Cardiac muscle cell (in vitro differentiated cells and primary cell): ENCODE data around the gene PRKCQ. TPM values are rescaled to one million over a fixed set of nuclear protein-coding genes. Genes with fewer than 3 reads are reported as not detected.

ENCODE experiments used
- DNase-seq, 2 donors: peaks; one replicate each; pipeline versions ENCODE4 v3.0.0 to v3.0.0-alpha.2; 2010 to 2017; ENCODE audit warnings: low read depth in 1 of 2, low spot score in 1 of 2
- H3K27ac ChIP-seq: fragments of 200-600 bp; sonication (generic); 2 replicates; pipeline ENCODE4 v1.5.1; 2016
- H3K27me3 ChIP-seq: fragments of 200-600 bp; sonication (generic); 2 replicates; pipeline ENCODE4 v1.6.0; 2016; ENCODE audit warnings: control low read depth
- H3K36me3 ChIP-seq: fragments of 200-600 bp; sonication (generic); 2 replicates; pipeline ENCODE4 v1.5.1; 2016; ENCODE audit warnings: control low read depth
- H3K4me1 ChIP-seq: fragments of 200-600 bp; sonication (generic); 2 replicates; pipeline ENCODE4 v1.8.1; 2017; ENCODE audit warnings: low read depth, mild to moderate bottlenecking, mixed run types
- H3K4me3 ChIP-seq: fragments of 200-600 bp; sonication (generic); 2 replicates; pipeline ENCODE4 v1.5.1; 2016; ENCODE audit warnings: mild to moderate bottlenecking
- H3K9me3 ChIP-seq: fragments of 200-600 bp; sonication (generic); 2 replicates; pipeline ENCODE4 v1.5.1; 2017; ENCODE audit warnings: low read depth, mild to moderate bottlenecking, control low read depth
- polyA plus RNA-seq: library from polyadenylated mRNA; unstranded; fragments of >200 nt; fragmentation: Nextera tagmentation; extraction: Ambion mirVana; gene quantifications from 2 replicates; pipeline ENCODE4 v1.2.1, GENCODE V29; 2016
- total RNA-seq: library from RNA; depleted of rRNA; stranded (reverse); fragments of >200 nt; gene quantifications from 2 replicates; pipeline ENCODE4 v1.2.3, GENCODE V29; 2016
- TF ChIP-seq, protein P1 (sequence below): IDR thresholded peaks from 2 replicates; pipeline ENCODE4 v1.5.1; 2012; ENCODE audit warnings: low read depth, mild to moderate bottlenecking, low read length

The PRKCQ gene
- total and polyA plus RNA-seq, 2 experiments from 2014 or later, result 3.7 to 4.1 TPM

- no peaks in the 10 kb centered on the region for H3K4me1 ChIP-seq
- H3K27me3 ChIP-seq, result no peaks in the 10 kb centered on the region
- no peak overlapping the region for H3K27ac ChIP-seq
- H3K36me3 ChIP-seq, result no peaks in the 10 kb centered on the region
- H3K4me3 ChIP-seq, result no peak overlapping the region
- H3K9me3 ChIP-seq, result no peaks in the 10 kb centered on the region
- DNase-seq, result no peak
- TF ChIP-seq, protein P1, sequence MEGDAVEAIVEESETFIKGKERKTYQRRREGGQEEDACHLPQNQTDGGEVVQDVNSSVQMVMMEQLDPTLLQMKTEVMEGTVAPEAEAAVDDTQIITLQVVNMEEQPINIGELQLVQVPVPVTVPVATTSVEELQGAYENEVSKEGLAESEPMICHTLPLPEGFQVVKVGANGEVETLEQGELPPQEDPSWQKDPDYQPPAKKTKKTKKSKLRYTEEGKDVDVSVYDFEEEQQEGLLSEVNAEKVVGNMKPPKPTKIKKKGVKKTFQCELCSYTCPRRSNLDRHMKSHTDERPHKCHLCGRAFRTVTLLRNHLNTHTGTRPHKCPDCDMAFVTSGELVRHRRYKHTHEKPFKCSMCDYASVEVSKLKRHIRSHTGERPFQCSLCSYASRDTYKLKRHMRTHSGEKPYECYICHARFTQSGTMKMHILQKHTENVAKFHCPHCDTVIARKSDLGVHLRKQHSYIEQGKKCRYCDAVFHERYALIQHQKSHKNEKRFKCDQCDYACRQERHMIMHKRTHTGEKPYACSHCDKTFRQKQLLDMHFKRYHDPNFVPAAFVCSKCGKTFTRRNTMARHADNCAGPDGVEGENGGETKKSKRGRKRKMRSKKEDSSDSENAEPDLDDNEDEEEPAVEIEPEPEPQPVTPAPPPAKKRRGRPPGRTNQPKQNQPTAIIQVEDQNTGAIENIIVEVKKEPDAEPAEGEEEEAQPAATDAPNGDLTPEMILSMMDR, result no peak
Measured at GRCh38 chr10:6595499-6595898, 15.4 kb upstream of the PRKCQ start.

GRCh38 chr10:6593241-6593671 lies 13.2 kb upstream of the PRKCQ start:
- no peak for DNase-seq
- no peaks in the 10 kb centered on the region for H3K36me3 ChIP-seq
- TF ChIP-seq, protein P1, result no peak
- no peaks in the 10 kb centered on the region for H3K9me3 ChIP-seq
- H3K4me3 ChIP-seq, result no peak overlapping the region
- H3K4me1 ChIP-seq, result peaks cover 6% of the 10 kb centered on the region
- H3K27ac ChIP-seq, result no peak overlapping the region
- H3K27me3 ChIP-seq, result no peaks in the 10 kb centered on the region

DNA sequence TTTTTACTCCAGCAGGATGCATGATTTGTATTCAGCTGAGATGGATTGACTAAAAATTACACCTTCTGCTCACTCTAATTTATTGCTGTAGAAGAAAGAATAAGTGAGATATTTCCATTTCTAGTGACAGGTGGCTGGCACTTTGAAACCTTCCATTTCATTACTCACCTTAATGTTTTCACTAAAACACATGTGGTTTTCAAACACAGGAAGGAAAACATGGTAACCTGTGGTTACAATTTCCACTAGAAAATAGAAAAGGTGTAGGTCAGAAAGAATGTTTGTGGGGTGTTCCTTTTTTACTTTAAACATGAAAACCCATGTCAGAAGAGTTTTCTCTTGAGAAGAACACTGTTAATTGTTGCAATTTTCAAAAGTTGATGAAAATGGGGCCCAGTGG lies 12.0 kb upstream of the PRKCQ start:
- Histone ChIP-seq H3K27me3 (no peaks in the 10 kb centered on the region), H3K36me3 (no peaks in the 10 kb centered on the region), H3K4me3 (no peak overlapping the region), H3K4me1 (peaks cover 6% of the 10 kb centered on the region), H3K27ac (no peak overlapping the region), H3K9me3 (no peaks in the 10 kb centered on the region)
- DNase-seq, result no peak
- TF ChIP-seq, protein P1, result no peak

- Histone ChIP-seq H3K27me3 (no peaks in the 10 kb centered on the region), H3K9me3 (no peaks in the 10 kb centered on the region), H3K27ac (no peak overlapping the region), H3K4me1 (peaks cover 6% of the 10 kb centered on the region), H3K4me3 (no peak overlapping the region), H3K36me3 (no peaks in the 10 kb centered on the region)
- TF ChIP-seq, protein P1, result no peak
- no peak for DNase-seq
Measured at GRCh38 chr10:6591668-6592067, 11.6 kb upstream of the PRKCQ start.

GRCh38 chr10:6590100-6590499 lies 10.0 kb upstream of the PRKCQ start:
- Histone ChIP-seq H3K27me3 (no peaks in the 10 kb centered on the region), H3K4me1 (peaks cover 6% of the 10 kb centered on the region), H3K9me3 (no peaks in the 10 kb centered on the region), H3K36me3 (no peaks in the 10 kb centered on the region), H3K27ac (no peak overlapping the region), H3K4me3 (no peak overlapping the region)
- no peak for DNase-seq
- TF ChIP-seq, protein P1, result no peak
